ENCODE results near the gene NFYC. TPM values are rescaled to one million over a fixed set of nuclear protein-coding genes. Genes with fewer than 3 reads are reported as not detected.
A peak's percentile ranks its signal among the peaks of the same experiment; 100 is the strongest.

Gene NFYC
- total RNA-seq (2014; rRNA removed; shearing (Covaris generic)), result 27.3 and 28.2 TPM in 2 replicates

GRCh38 chr1:40691538-40692428, at the start of gene NFYC:
TSS of gene NFYC (plus strand) at chr1:40691704. CDS start at chr1:40738844, 47,140 bp downstream.
- peak; percentile 96 for DNase-seq (ENCODE audit: low spot score)

- DNase-seq (ENCODE audit: low spot score), result no peak
These were observed 46.3 kb upstream of the NFYC start for GRCh38 chr1:40645118-40645680.

GRCh38 chr1:40646315-40646714, 45.2 kb upstream of the NFYC start:
- no peak for DNase-seq (ENCODE audit: low spot score)

GRCh38 chr1:40648200-40648599, 43.3 kb upstream of the NFYC start:
- DNase-seq (ENCODE audit: low spot score), result no peak

GRCh38 chr1:40648928-40649591, 42.4 kb upstream of the NFYC start:
- no peak for DNase-seq (ENCODE audit: low spot score)

- no peak for DNase-seq (ENCODE audit: low spot score)
These were observed 41.9 kb upstream of the NFYC start for GRCh38 chr1:40649592-40649930.

- no peak for DNase-seq (ENCODE audit: low spot score)
These were observed 41.4 kb upstream of the NFYC start for GRCh38 chr1:40650075-40650474.

- DNase-seq (ENCODE audit: low spot score), result no peak
These were observed 40.2 kb upstream of the NFYC start for GRCh38 chr1:40651138-40651857.

- DNase-seq (ENCODE audit: low spot score), result no peak
These were observed 39.0 kb upstream of the NFYC start for GRCh38 chr1:40652468-40652867.

- no peak for DNase-seq (ENCODE audit: low spot score)
These were observed 38.5 kb upstream of the NFYC start for GRCh38 chr1:40652979-40653378.

GRCh38 chr1:40653851-40654537, 37.5 kb upstream of the NFYC start:
- no peak for DNase-seq (ENCODE audit: low spot score)

GRCh38 chr1:40657046-40657445, 34.5 kb upstream of the NFYC start:
- no peak for DNase-seq (ENCODE audit: low spot score)

- DNase-seq (ENCODE audit: low spot score), result no peak
These were observed 32.5 kb upstream of the NFYC start for GRCh38 chr1:40658751-40659648.

GRCh38 chr1:40659649-40659947, 31.9 kb upstream of the NFYC start:
- no peak for DNase-seq (ENCODE audit: low spot score)

GRCh38 chr1:40661678-40662077, 29.8 kb upstream of the NFYC start:
- DNase-seq (ENCODE audit: low spot score), result no peak

- no peak for DNase-seq (ENCODE audit: low spot score)
These were observed 29.4 kb upstream of the NFYC start for GRCh38 chr1:40662151-40662550.

- peak; percentile 65 for DNase-seq (ENCODE audit: low spot score)
These were observed 28.6 kb upstream of the NFYC start for GRCh38 chr1:40662864-40663263.

- no peak for DNase-seq (ENCODE audit: low spot score)
These were observed 28.0 kb upstream of the NFYC start for GRCh38 chr1:40663324-40664166.

- DNase-seq (ENCODE audit: low spot score), result no peak
These were observed 27.4 kb upstream of the NFYC start for GRCh38 chr1:40664167-40664537.

GRCh38 chr1:40664791-40665190, 26.7 kb upstream of the NFYC start:
- no peak for DNase-seq (ENCODE audit: low spot score)

Data from A172 (cell line).